H1 (cell line): Measurements from ENCODE around the gene MS4A3. TPM values are rescaled to one million over a fixed set of nuclear protein-coding genes. Genes with fewer than 3 reads are reported as not detected.

Experiments used
- CTCF ChIA-PET: fragments of 300-600 bp; sonication (Branson Sonifier 250); formaldehyde crosslinking; loops from one replicate; lab custom pipeline; 2021; ENCODE audit not compliant: partially characterized antibody; lab: Charles Lee
- POLR2A ChIA-PET: fragments of 300-600 bp; sonication (Branson Sonifier 250); formaldehyde crosslinking; loops from one replicate; lab custom pipeline; 2021; ENCODE audit warnings: inconsistent platforms; ENCODE audit not compliant: partially characterized antibody; lab: Charles Lee
- DNase-seq, 2 experiments: peaks; one replicate each; pipeline versions ENCODE4 v3.0.0 to v3.0.0-alpha.2; 2010 to 2022; ENCODE audit warnings: low spot score in 2 of 2, low read depth in 1 of 2, mixed read lengths in 1 of 2
- FAIRE-seq: peaks from 2 replicates; lab custom pipeline; 2011; peaks lifted over from hg19 to GRCh38; lab: Jason Lieb, UNC
- H2AFZ ChIP-seq: 2 replicates; pipeline ENCODE4 v1.8.1; 2012; ENCODE audit warnings: low read length, inconsistent platforms
- H2AK5ac ChIP-seq: 2 replicates; pipeline ENCODE4 v1.6.1; 2013; ENCODE audit warnings: low read depth, low read length
- H2BK120ac ChIP-seq: replicated peaks from 2 replicates; pipeline ENCODE3; 2013; ENCODE audit warnings: low read depth, low read length, inconsistent platforms
- H2BK12ac ChIP-seq: 2 replicates; pipeline ENCODE4 v1.6.1; 2013; ENCODE audit warnings: low read depth, low read length
- H2BK15ac ChIP-seq: 2 replicates; pipeline ENCODE4 v1.6.1; 2013; ENCODE audit warnings: low read length
- H2BK20ac ChIP-seq: 2 replicates; pipeline ENCODE4 v1.6.1; 2013; ENCODE audit warnings: low read length
- H2BK5ac ChIP-seq: 2 replicates; pipeline ENCODE4 v1.6.1; 2013; ENCODE audit warnings: low read depth, low read length
- H3K14ac ChIP-seq: 2 replicates; pipeline ENCODE4 v1.6.1; 2013; ENCODE audit warnings: inconsistent platforms; ENCODE audit not compliant: insufficient read length
- H3K18ac ChIP-seq: 2 replicates; pipeline ENCODE4 v1.6.1; 2013; ENCODE audit warnings: low read length; ENCODE audit errors: extremely low read depth
- H3K23ac ChIP-seq: 2 replicates; pipeline ENCODE4 v1.6.1; 2013; ENCODE audit warnings: inconsistent platforms; ENCODE audit not compliant: insufficient read length
- H3K23me2 ChIP-seq: 2 replicates; pipeline ENCODE4 v1.6.1; 2013; ENCODE audit warnings: low read depth, low read length
- H3K27ac ChIP-seq: 2 replicates; pipeline ENCODE4 v1.6.1; 2011; ENCODE audit warnings: low read depth, low read length, inconsistent platforms
- H3K27me3 ChIP-seq, 4 experiments: replicated peaks in 1 of 4; 1 replicate in 1 of 4; 2 replicates in 3 of 4; pipeline versions ENCODE4 v1.6.1 to v1.8.1; 2011 to 2013; ENCODE audit warnings: low read length in 3 of 4, mild to moderate bottlenecking in 3 of 4, inconsistent platforms in 2 of 4, mixed read lengths in 2 of 4, moderate library complexity in 1 of 4; ENCODE audit not compliant: control insufficient read depth in 3 of 4, insufficient read depth in 3 of 4; ENCODE audit errors: extremely low read depth in 1 of 4
- H3K36me3 ChIP-seq, 4 experiments: 2 replicates each; pipeline versions ENCODE4 v1.6.1 to v1.8.1; 2011 to 2013; ENCODE audit warnings: mild to moderate bottlenecking in 4 of 4, low read length in 3 of 4, moderate library complexity in 2 of 4, control low read depth in 1 of 4, inconsistent platforms in 1 of 4; ENCODE audit not compliant: insufficient read depth in 4 of 4, control insufficient read depth in 2 of 4
- H3K4ac ChIP-seq: replicated peaks from 2 replicates; pipeline ENCODE3; 2013; ENCODE audit warnings: low read length, low read depth, mixed read lengths, inconsistent platforms; ENCODE audit not compliant: insufficient read length
- H3K4me1 ChIP-seq, 4 experiments: replicated peaks in 1 of 4; 1 replicate in 1 of 4; 2 replicates in 3 of 4; pipeline versions ENCODE4 v1.6.1 to v1.8.1; 2011 to 2013; ENCODE audit warnings: low read length in 3 of 4, inconsistent platforms in 2 of 4, mixed read lengths in 1 of 4; ENCODE audit not compliant: insufficient read depth in 4 of 4, control insufficient read depth in 3 of 4
- H3K4me2 ChIP-seq, 2 experiments: 2 replicates each; pipeline versions ENCODE4 v1.6.1 to v1.8.1; 2011 to 2013; ENCODE audit warnings: low read depth in 2 of 2, low read length in 2 of 2, control low read depth in 1 of 2, inconsistent platforms in 1 of 2, mild to moderate bottlenecking in 1 of 2; ENCODE audit not compliant: insufficient read depth in 1 of 2
- H3K4me3 ChIP-seq, 4 experiments: fragments of 200-600, 300-600 bp in 1 of 4; sonication (generic), shearing (Covaris generic), sonication (Bioruptor Twin) in 1 of 4; 2 replicates each; pipeline versions ENCODE4 v1.5.1 to v1.8.1; 2011 to 2016; ENCODE audit warnings: low read length in 4 of 4, low read depth in 3 of 4, control low read depth in 2 of 4, inconsistent platforms in 2 of 4, mild to moderate bottlenecking in 2 of 4, mixed read lengths in 1 of 4, moderate library complexity in 1 of 4; ENCODE audit not compliant: insufficient read depth in 2 of 4; ENCODE audit errors: extremely low read depth in 1 of 4
- H3K56ac ChIP-seq: replicated peaks from 2 replicates; pipeline ENCODE3; 2013; ENCODE audit warnings: low read depth, mild to moderate bottlenecking, mixed read lengths, low read length, inconsistent platforms; ENCODE audit not compliant: insufficient read length
- H3K79me1 ChIP-seq: 2 replicates; pipeline ENCODE4 v1.6.1; 2013; ENCODE audit warnings: low read depth, low read length, control low read depth
- H3K79me2 ChIP-seq, 2 experiments: 2 replicates each; pipeline versions ENCODE4 v1.6.1 to v1.8.1; 2012 to 2013; ENCODE audit warnings: low read length in 2 of 2, mild to moderate bottlenecking in 2 of 2, inconsistent platforms in 1 of 2; ENCODE audit not compliant: insufficient read depth in 2 of 2, control insufficient read depth in 1 of 2
- H3K9ac ChIP-seq, 4 experiments: replicated peaks in 1 of 4; 1 replicate in 1 of 4; 2 replicates in 3 of 4; pipeline versions ENCODE4 v1.6.1 to v1.8.1; 2011 to 2013; ENCODE audit warnings: low read depth in 3 of 4, low read length in 3 of 4, control low read depth in 2 of 4, mild to moderate bottlenecking in 2 of 4, moderate library complexity in 2 of 4, inconsistent platforms in 1 of 4; ENCODE audit errors: extremely low read depth in 1 of 4
- H3K9me3 ChIP-seq, 2 experiments: 2 replicates each; pipeline versions ENCODE4 v1.6.1 to v1.8.1; 2012 to 2013; ENCODE audit warnings: mild to moderate bottlenecking in 2 of 2, moderate library complexity in 2 of 2, control low read depth in 1 of 2, inconsistent platforms in 1 of 2, low read depth in 1 of 2, low read length in 1 of 2, mixed read lengths in 1 of 2; ENCODE audit not compliant: insufficient read depth in 2 of 2
- H4K20me1 ChIP-seq, 2 experiments: replicated peaks in 1 of 2; 2 replicates each; pipeline versions ENCODE3 to v1.8.1; 2011 to 2013; ENCODE audit warnings: inconsistent platforms in 2 of 2, low read length in 2 of 2, mild to moderate bottlenecking in 1 of 2; ENCODE audit not compliant: insufficient read depth in 2 of 2, control insufficient read depth in 1 of 2
- H4K5ac ChIP-seq: 2 replicates; pipeline ENCODE4 v1.6.1; 2013; ENCODE audit warnings: low read length, low read depth, mixed read lengths, inconsistent platforms; ENCODE audit not compliant: insufficient read length
- H4K8ac ChIP-seq: 2 replicates; pipeline ENCODE4 v1.8.0; 2013; ENCODE audit warnings: mild to moderate bottlenecking, moderate library complexity, low read length, inconsistent platforms; ENCODE audit not compliant: insufficient read depth; ENCODE audit errors: extremely low read depth
- H4K91ac ChIP-seq: replicated peaks from 2 replicates; pipeline ENCODE3; 2013; ENCODE audit warnings: low read length, mixed read lengths, inconsistent platforms; ENCODE audit not compliant: insufficient read length
- CREB1 ChIP-seq: IDR thresholded peaks from 2 replicates; pipeline ENCODE4 v1.6.1; 2012; ENCODE audit warnings: inconsistent platforms
- EP300 ChIP-seq, 2 experiments: IDR thresholded peaks; 1 replicate in 1 of 2; 2 replicates in 1 of 2; pipeline ENCODE4 v1.6.1; 2011 to 2012; ENCODE audit warnings: low read depth in 2 of 2, low read length in 2 of 2, mild to moderate bottlenecking in 2 of 2, borderline replicate concordance in 1 of 2, inconsistent platforms in 1 of 2, moderate library complexity in 1 of 2
- EZH2 ChIP-seq: fragments of 200-600 bp; sonication (generic); IDR thresholded peaks from 2 replicates; pipeline ENCODE4 v1.7.1; 2012; ENCODE audit warnings: low read depth, mild to moderate bottlenecking, moderate library complexity, low read length, inconsistent platforms; ENCODE audit not compliant: severe bottlenecking
- HDAC6 ChIP-seq: IDR thresholded peaks from one replicate; pipeline ENCODE4 v1.7.1; 2012; ENCODE audit warnings: low read depth, mild to moderate bottlenecking, inconsistent platforms, low read length, moderate library complexity
- JUN ChIP-seq: IDR thresholded peaks from 2 replicates; pipeline ENCODE4 v1.6.1; 2011; ENCODE audit warnings: low read depth, mild to moderate bottlenecking, improper control_type of control experiment, low read length
- KDM4A ChIP-seq: IDR thresholded peaks from one replicate; pipeline ENCODE4 v1.7.1; 2012; ENCODE audit warnings: low read depth, mild to moderate bottlenecking, moderate library complexity, low read length, inconsistent platforms; ENCODE audit not compliant: severe bottlenecking
- PHF8 ChIP-seq: fragments of 200-600 bp; sonication (generic); conservative IDR thresholded peaks from 2 replicates; pipeline ENCODE4 v1.7.1; 2012; ENCODE audit warnings: low read depth, mild to moderate bottlenecking, inconsistent platforms, low read length, moderate library complexity
- RBBP5 ChIP-seq: IDR thresholded peaks from 2 replicates; pipeline ENCODE4 v1.7.1; 2012; ENCODE audit warnings: low read depth, mild to moderate bottlenecking, inconsistent platforms, low read length, moderate library complexity, borderline replicate concordance
- RXRA ChIP-seq: IDR thresholded peaks from 2 replicates; pipeline ENCODE4 v1.6.1; 2011; ENCODE audit warnings: low read depth, mild to moderate bottlenecking, low read length, moderate library complexity; ENCODE audit not compliant: insufficient read depth
- SP2 ChIP-seq: IDR thresholded peaks from 2 replicates; pipeline ENCODE4 v1.6.1; 2012; ENCODE audit warnings: mild to moderate bottlenecking, low read length, inconsistent platforms
- WGBS, 2 experiments: shearing (Covaris generic) in 1 of 2; methylation state at CpG; one replicate each; pipeline versions ENCODE4 v1.1.6 to v1.1.7; 2013 to 2015; ENCODE audit warnings: low lambda C conversion rate in 2 of 2, mixed read lengths in 2 of 2, inconsistent platforms in 1 of 2, low coverage in 1 of 2, missing lambda C conversion rate in 1 of 2; ENCODE audit not compliant: insufficient replicate concordance in 2 of 2, insufficient coverage in 1 of 2, insufficient read length in 1 of 2; ENCODE audit errors: extremely low coverage in 1 of 2, missing lambda C conversion rate in 1 of 2; 5-methylcytosine and 5-hydroxymethylcytosine counted together
- polyA plus RNA-seq, 7 experiments: library from polyadenylated mRNA; depleted of rRNA in 3 of 7; stranded (reverse) in 5 of 7; unstranded in 2 of 7; fragments of >200 nt in 5 of 7; fragments of 200-250 nt in 2 of 7; gene quantifications; 1 replicate in 5 of 7; 2 replicates in 1 of 7; 4 replicates in 1 of 7; pipeline versions ENCODE4 v1.2.1 to v1.2.3, GENCODE V29; 2011 to 2013; ENCODE audit warnings: missing spikeins in 2 of 7, mixed read lengths in 2 of 7
- total RNA-seq: library from RNA; stranded (reverse); fragmentation: NEBNext Ultra II Directional; extraction: Animal tissue kit (Norgen Biotek cat#: 25700); gene quantifications from 2 replicates; pipeline ENCODE4 v1.2.1, GENCODE V29; 2021
- TF ChIP-seq, protein P1 (sequence below): IDR thresholded peaks from 2 replicates; pipeline ENCODE4 v1.6.1; 2012; ENCODE audit warnings: inconsistent platforms

The MS4A3 gene
- total and polyA plus RNA-seq, 2 of the 8 experiments (the other 6 are each of a cell fraction or from before 2014, with no cell fraction given) = not detected

DNA sequence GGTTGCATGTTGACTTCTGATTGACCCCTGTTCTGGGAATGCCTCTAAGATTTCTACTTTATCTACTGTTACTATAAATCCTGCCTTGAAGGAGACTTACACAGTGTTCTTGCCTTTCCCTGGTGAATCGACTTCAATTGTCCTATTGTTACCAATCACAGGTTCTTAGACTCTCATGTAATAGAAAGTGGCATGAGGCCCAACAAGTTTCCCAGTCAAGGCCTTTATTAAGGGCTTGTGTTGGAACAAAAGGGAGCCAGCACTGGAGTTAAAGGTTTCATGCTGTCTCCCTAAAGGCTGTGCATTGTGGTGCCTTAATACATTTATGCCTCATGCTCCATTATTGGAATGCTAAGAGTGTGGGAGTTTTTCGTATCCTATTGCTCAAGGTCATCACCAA lies 55.3 kb downstream of the MS4A3 start:
- H3K18ac ChIP-seq = no peak overlapping the region
- WGBS, 2 experiments = 100% methylated on average over 2 of the region's 2 CpGs; no CpG with 5 or more reads in 1 of the 2 experiments
- H3K79me1 ChIP-seq = no peaks in the 10 kb centered on the region
- no peak overlapping the region for H3K27ac ChIP-seq
- no peak overlapping the region for H4K91ac ChIP-seq
- H3K4me2 ChIP-seq = no peak overlapping the region
- H3K23me2 ChIP-seq = no peaks in the 10 kb centered on the region
- ChIA-PET CTCF (no interaction called here), POLR2A (no interaction called here)
- H3K4me3 ChIP-seq = no peak overlapping the region
- H4K20me1 ChIP-seq = no peaks in the 10 kb centered on the region
- no peak for FAIRE-seq
- no peaks in the 10 kb centered on the region for H3K36me3 ChIP-seq
- H3K4ac ChIP-seq = no peak overlapping the region
- H2AFZ ChIP-seq = no peak overlapping the region
- no peaks in the 10 kb centered on the region for H3K27me3 ChIP-seq
- no peak overlapping the region for H3K9ac ChIP-seq
- no peak overlapping the region for H2BK5ac ChIP-seq
- no peak overlapping the region for H4K8ac ChIP-seq
- H3K14ac ChIP-seq = no peak overlapping the region
- H3K9me3 ChIP-seq = 0 out of 4 replicates have a peak, but pooled peaks cover 0 to 4% of the 10 kb centered on the region in 2 experiments
- H2BK20ac ChIP-seq = no peak overlapping the region
- no peak overlapping the region for H2BK12ac ChIP-seq
- no peak overlapping the region for H2AK5ac ChIP-seq
- H2BK15ac ChIP-seq = no peak overlapping the region
- TF ChIP-seq HDAC6 (no peak), RBBP5 (no peak), EZH2 (no peak), KDM4A (no peak), SP2 (no peak), CREB1 (no peak), EP300 (IDR thresholded peaks at IDR 0.05; ENCODE audit: borderline replicate concordance in 1 of 2, low read depth in 2 of 2, low read length in 2 of 2) (no peak), JUN (no peak), PHF8 (no peak), RXRA (no peak)
- TF ChIP-seq, protein P1, sequence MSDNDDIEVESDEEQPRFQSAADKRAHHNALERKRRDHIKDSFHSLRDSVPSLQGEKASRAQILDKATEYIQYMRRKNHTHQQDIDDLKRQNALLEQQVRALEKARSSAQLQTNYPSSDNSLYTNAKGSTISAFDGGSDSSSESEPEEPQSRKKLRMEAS = no peak
- DNase-seq = no peak
- no peak overlapping the region for H2BK120ac ChIP-seq
- no peaks in the 10 kb centered on the region; a peak in 1 of 7 replicates for H3K4me1 ChIP-seq
- no peak overlapping the region for H3K56ac ChIP-seq
- H4K5ac ChIP-seq = no peak overlapping the region
- H3K23ac ChIP-seq = no peak overlapping the region
- no peaks in the 10 kb centered on the region for H3K79me2 ChIP-seq
